T-helper 1 cell treated with Interleukin-12 subunit alpha and Interleukin-12 subunit beta and Interleukin-4 antibody, amounts not matched to agents 30 μg/mL and 1 μg/mL, for 36 hours (primary cell): ENCODE data around the gene ERCC6L.

Experiments
- H3K27ac Mint-ChIP-seq: one replicate; pipeline ENCODE4 v1.8.0; 2021; ENCODE audit warnings: mild to moderate bottlenecking, mixed read lengths
- H3K27me3 Mint-ChIP-seq: one replicate; pipeline ENCODE4 v1.8.0; 2021; ENCODE audit warnings: low read depth, mixed read lengths
- H3K36me3 Mint-ChIP-seq: one replicate; pipeline ENCODE4 v1.8.0; 2021; ENCODE audit warnings: low read depth, mixed read lengths
- H3K4me1 Mint-ChIP-seq: one replicate; pipeline ENCODE4 v1.8.0; 2021; ENCODE audit warnings: low read depth, mixed read lengths
- H3K4me3 Mint-ChIP-seq: one replicate; pipeline ENCODE4 v1.8.0; 2021; ENCODE audit warnings: mild to moderate bottlenecking, moderate library complexity, mixed read lengths
- H3K9me3 Mint-ChIP-seq: one replicate; pipeline ENCODE4 v1.8.0; 2021; ENCODE audit warnings: mixed read lengths

The ERCC6L gene

GRCh38 chrX:72238721-72239475 lies at the start of gene ERCC6L:
ERCC6L (minus strand) TSS chrX:72239027; CDS start chrX:72238911, 116 bp downstream.
- Mint-ChIP-seq H3K4me1 (peaks cover 8% of the 10 kb centered on the region), H3K27me3 (no peaks in the 10 kb centered on the region), H3K36me3 (peaks cover 7% of the 10 kb centered on the region), H3K27ac (peak within 1 kb of the TSS; percentile 75), H3K9me3 (no peaks in the 10 kb centered on the region), H3K4me3 (peak within 1 kb of the TSS; percentile 80)

GRCh38 chrX:72282302-72282701 lies 43.5 kb upstream of the ERCC6L start:
- Mint-ChIP-seq H3K4me3 (no peak overlapping the region), H3K27me3 (peaks cover 9% of the 10 kb centered on the region), H3K36me3 (no peaks in the 10 kb centered on the region), H3K27ac (no peak overlapping the region), H3K4me1 (peaks cover 2% of the 10 kb centered on the region), H3K9me3 (no peaks in the 10 kb centered on the region)

GRCh38 chrX:72280321-72280845 lies 41.6 kb upstream of the ERCC6L start:
- H3K36me3 Mint-ChIP-seq: peaks cover 8% of the 10 kb centered on the region
- H3K27ac Mint-ChIP-seq: no peak overlapping the region
- H3K9me3 Mint-ChIP-seq: no peaks in the 10 kb centered on the region
- H3K27me3 Mint-ChIP-seq: peaks cover 9% of the 10 kb centered on the region
- H3K4me3 Mint-ChIP-seq: no peak overlapping the region
- H3K4me1 Mint-ChIP-seq: peaks cover 9% of the 10 kb centered on the region

DNA sequence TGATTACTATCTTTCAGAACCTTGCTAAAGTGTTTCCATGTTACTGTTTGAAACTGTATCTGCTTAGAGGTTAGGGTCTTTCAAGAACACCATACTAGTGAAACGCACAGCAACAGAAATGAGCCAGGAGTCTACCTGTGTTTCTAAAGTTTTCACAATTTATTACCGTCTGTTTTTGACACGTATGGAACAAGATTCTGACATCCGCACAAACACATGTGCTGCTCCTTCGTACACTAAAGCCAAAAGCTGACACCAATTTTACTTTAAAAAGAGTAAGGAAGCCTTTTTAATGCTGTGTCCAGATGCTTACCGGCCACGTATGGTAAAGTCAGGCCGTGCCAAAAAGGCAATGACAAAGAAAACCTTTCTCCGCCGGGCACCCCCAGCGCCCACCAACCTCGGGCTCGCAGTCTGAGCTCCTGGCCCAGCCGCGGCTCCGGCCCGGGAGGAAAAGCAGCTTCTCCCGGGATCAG lies 37.7 kb upstream of the ERCC6L start:
- Mint-ChIP-seq H3K4me1 (peaks cover 36% of the 10 kb centered on the region), H3K4me3 (peak overlapping the region; percentile 80)

GRCh38 chrX:72274526-72274925 lies 35.7 kb upstream of the ERCC6L start:
- Mint-ChIP-seq H3K9me3 (no peaks in the 10 kb centered on the region), H3K36me3 (peaks cover 50% of the 10 kb centered on the region), H3K4me3 (peak overlapping the region; percentile 80), H3K4me1 (peaks cover 39% of the 10 kb centered on the region), H3K27me3 (no peaks in the 10 kb centered on the region), H3K27ac (peak overlapping the region; percentile 61)

More for the DNA sequence above, 37.7 kb upstream of the ERCC6L start:
- Mint-ChIP-seq H3K36me3 (peaks cover 45% of the 10 kb centered on the region), H3K9me3 (no peaks in the 10 kb centered on the region), H3K27me3 (peaks cover 4% of the 10 kb centered on the region), H3K27ac (peak overlapping the region; percentile 91)

- Mint-ChIP-seq H3K36me3 (peaks cover 50% of the 10 kb centered on the region), H3K27ac (peak overlapping the region; percentile 36), H3K4me1 (peaks cover 39% of the 10 kb centered on the region), H3K4me3 (peak overlapping the region; percentile 80), H3K27me3 (no peaks in the 10 kb centered on the region), H3K9me3 (no peaks in the 10 kb centered on the region)
These were observed 34.9 kb upstream of the ERCC6L start for GRCh38 chrX:72273718-72274117.

DNA sequence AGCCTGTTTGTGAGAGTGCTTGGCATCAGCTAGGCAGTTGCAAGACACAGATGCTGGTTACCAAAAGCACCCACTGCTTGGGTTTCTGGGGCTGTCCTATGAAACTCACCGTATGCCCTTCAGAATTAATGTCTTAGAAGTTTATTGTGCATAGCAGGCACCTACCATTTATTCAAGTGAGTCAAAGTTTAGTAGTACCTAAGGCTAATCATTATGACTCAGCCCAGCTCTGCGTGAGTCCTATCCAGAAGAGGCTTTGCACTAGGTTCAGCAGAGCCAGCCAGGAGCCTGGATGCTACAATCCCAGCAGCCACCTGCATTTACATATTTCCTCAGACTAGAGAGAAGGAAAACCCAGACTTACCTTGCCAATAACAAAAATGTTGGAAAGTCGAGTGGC lies 34.0 kb upstream of the ERCC6L start:
- Mint-ChIP-seq H3K4me3 (no peak overlapping the region), H3K27me3 (no peaks in the 10 kb centered on the region), H3K36me3 (peaks cover 52% of the 10 kb centered on the region), H3K27ac (no peak overlapping the region), H3K4me1 (peaks cover 39% of the 10 kb centered on the region), H3K9me3 (no peaks in the 10 kb centered on the region)

- Mint-ChIP-seq H3K36me3 (peaks cover 55% of the 10 kb centered on the region), H3K4me3 (no peak overlapping the region), H3K9me3 (no peaks in the 10 kb centered on the region), H3K4me1 (peaks cover 37% of the 10 kb centered on the region), H3K27ac (no peak overlapping the region), H3K27me3 (no peaks in the 10 kb centered on the region)
These were observed 33.0 kb upstream of the ERCC6L start for GRCh38 chrX:72271812-72272211.

DNA sequence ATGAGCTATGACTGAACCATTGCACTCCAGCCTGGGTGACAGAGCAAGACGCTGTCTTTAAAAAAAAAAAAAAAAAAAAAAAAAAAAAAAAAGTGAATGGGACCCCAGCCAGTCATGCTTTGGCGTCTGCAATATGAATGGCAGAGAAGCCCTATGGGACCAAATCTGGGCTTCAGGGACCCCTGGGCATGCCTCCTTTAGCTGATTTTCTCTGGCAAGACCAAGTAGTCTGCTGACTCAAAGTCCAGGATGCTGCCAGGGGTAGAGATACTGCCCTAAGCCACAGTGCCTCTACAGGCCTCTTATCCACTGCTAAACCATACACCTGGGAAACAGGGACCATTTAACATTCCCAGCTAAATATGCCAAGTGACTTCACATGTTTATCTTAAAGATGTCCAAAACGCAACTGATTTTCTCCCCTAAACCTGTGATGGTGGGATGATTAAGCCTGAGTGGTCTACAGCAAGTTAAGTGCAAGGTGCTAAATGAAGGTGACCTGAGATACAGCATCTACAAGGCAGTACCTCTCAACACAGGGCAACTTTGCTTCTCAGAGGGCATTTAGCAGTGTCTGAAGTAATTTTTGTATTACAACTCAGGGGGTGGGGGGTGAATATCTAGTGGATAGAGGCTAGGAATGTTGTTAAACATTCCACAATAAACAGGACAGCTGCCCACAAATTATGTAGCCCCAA lies 32.4 kb upstream of the ERCC6L start:
- H3K4me3 Mint-ChIP-seq: no peak overlapping the region
- H3K4me1 Mint-ChIP-seq: peaks cover 37% of the 10 kb centered on the region
- no peaks in the 10 kb centered on the region for H3K9me3 Mint-ChIP-seq
- no peak overlapping the region for H3K27ac Mint-ChIP-seq
- H3K27me3 Mint-ChIP-seq: no peaks in the 10 kb centered on the region
- H3K36me3 Mint-ChIP-seq: peaks cover 55% of the 10 kb centered on the region

DNA sequence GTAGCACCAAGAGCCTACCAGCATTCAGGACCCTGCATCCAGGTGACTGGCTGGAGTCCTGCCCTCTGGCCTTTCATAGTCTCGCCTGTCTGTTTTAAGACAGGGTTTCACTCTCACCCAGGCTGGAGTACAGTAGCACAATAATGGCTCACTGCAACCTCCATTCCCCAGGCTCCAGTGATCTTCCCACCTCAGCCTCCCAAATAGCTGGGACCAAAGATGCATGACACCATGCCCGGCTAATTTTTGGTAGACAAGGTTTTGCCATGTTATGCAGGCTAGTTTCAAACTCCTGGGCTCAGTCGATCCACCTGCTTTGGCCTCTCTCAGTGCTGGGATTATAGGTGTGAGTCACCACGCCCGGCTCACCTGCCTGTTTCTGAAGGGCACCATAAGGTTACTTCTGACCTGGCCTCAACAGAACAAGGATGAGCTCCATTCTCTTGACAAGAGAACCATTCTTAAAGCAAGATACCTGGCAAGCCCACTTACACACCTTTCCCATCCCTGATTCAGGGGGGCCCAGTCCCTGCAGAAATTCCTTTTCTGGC lies 31.6 kb upstream of the ERCC6L start:
- Mint-ChIP-seq H3K36me3 (peaks cover 47% of the 10 kb centered on the region), H3K9me3 (no peaks in the 10 kb centered on the region), H3K4me1 (peaks cover 32% of the 10 kb centered on the region), H3K4me3 (no peak overlapping the region), H3K27ac (peak overlapping the region; percentile 84), H3K27me3 (no peaks in the 10 kb centered on the region)

DNA sequence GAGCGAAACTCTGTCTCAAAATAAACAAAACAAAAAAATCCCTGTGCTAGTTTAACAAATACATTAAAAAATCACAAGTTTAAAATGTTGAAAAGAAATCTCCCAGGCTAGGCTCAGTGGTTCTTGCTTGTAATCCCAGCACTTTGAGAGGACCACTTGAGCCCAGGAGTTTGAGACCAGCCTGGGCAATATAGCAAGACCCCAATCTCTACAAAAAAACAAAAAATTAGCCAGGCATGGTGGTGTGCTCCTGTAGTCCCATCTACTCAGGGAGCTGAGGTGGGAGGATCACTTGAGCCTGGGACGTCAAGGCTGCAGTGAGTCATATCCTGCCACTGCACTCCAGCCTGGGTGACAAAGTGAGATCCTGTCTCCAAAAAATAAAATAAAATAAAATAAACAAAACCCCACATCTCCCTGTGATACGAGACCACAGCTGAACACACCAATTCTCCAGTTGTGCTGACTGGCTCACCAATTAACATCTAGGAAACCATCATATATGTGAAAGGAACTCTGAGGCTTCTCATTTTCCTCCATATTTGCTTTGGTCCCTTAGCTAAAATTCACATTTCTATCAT lies 30.9 kb upstream of the ERCC6L start:
- Mint-ChIP-seq H3K4me1 (peaks cover 27% of the 10 kb centered on the region), H3K36me3 (peaks cover 40% of the 10 kb centered on the region), H3K27me3 (no peaks in the 10 kb centered on the region), H3K9me3 (no peaks in the 10 kb centered on the region), H3K27ac (peak overlapping the region; percentile 84), H3K4me3 (no peak overlapping the region)

DNA sequence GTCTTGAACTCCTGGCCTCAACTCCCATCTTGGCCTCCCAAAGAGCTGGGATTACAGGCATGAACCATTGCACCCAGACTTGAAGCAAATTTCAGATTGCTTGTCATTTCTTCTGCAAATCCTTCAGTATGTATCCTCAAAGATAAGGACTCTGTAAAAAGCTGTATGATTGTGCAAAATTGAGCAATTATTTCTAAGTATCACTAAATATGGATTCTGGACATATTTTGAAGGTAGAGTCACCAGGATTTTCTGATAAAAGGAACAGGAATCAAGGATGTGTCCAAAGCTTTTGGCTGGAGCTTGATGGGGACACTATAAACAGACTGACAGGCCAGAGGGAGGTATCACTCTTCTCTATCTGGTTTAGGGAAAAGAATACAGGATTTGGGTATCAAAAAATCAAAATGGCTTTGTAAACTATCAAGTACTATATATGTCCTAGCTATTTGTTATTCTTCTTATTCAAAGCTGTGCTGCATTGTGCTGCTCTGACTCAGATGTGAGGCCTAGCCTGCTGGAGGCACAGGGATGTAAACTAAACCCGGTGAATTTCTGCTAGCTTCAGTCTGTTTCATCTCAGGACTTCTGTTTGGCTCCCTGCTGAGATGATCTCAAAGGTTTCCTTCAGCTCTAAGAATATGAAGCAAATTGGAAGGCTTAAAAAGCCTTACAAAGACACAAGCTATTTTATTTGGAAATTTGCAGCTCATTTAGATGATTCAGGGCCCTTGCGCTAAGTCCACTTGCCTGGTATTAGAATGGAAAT lies 30.0 kb upstream of the ERCC6L start:
- H3K4me3 Mint-ChIP-seq: no peak overlapping the region
- H3K4me1 Mint-ChIP-seq: peaks cover 17% of the 10 kb centered on the region
- H3K36me3 Mint-ChIP-seq: peaks cover 31% of the 10 kb centered on the region
- H3K9me3 Mint-ChIP-seq: no peaks in the 10 kb centered on the region
- H3K27me3 Mint-ChIP-seq: no peaks in the 10 kb centered on the region
- H3K27ac Mint-ChIP-seq: no peak overlapping the region

DNA sequence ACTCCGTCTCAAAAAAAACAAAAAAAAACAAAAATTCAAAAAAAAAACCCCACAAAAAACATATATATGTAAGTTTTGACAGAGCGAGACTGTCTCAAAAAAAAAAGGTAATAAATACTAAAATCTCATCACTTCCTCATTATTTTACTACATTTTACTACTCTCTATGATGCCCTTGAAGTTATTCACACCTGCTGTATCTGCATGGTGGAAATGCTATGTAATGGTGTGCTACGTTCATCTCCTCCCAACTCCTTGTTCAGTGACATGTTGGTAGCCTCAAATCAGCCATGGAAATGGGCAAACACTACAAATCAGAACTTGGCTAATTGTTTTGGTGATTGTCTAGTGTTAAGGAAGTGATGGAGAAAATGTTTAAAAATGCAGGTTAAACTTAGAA lies 26.4 kb upstream of the ERCC6L start:
- Mint-ChIP-seq H3K4me3 (no peak overlapping the region), H3K36me3 (peaks cover 8% of the 10 kb centered on the region), H3K27ac (no peak overlapping the region), H3K9me3 (no peaks in the 10 kb centered on the region), H3K27me3 (no peaks in the 10 kb centered on the region), H3K4me1 (peaks cover 5% of the 10 kb centered on the region)

DNA sequence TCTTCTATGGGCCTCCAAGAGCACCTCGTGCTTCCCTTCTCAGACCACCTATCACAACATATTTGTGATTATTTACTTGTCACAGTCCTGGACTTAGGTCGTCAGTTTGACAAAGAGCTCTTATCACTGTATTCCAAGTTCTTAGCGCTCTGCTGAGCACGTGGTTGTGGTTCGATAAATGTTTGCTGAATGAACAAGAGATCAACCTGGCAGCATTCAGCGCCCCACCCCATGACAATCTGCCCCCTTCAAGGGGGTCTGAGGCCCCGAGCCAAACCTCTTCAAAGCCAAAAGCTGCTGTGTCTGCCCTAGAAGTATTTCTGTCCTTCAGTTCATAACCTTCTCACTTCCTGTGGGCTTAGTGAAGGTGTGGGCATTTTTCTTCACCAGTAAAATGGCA lies 23.2 kb upstream of the ERCC6L start:
- H3K27me3 Mint-ChIP-seq: no peaks in the 10 kb centered on the region
- no peaks in the 10 kb centered on the region for H3K36me3 Mint-ChIP-seq
- no peak overlapping the region for H3K27ac Mint-ChIP-seq
- no peaks in the 10 kb centered on the region for H3K9me3 Mint-ChIP-seq
- H3K4me3 Mint-ChIP-seq: no peak overlapping the region
- no peaks in the 10 kb centered on the region for H3K4me1 Mint-ChIP-seq
